DND-41 (cell line): ENCODE results near the gene ENHO.

Experiments
- ATAC-seq: fragments of 200-7000 bp; cut with Tn5 transposase; 3 replicates; pipeline ENCODE4 v1.9.1; 2021; ENCODE audit warnings: low read depth; ENCODE audit not compliant: insufficient read depth
- DNase-seq: peaks from one replicate; pipeline ENCODE4 v3.0.0-alpha.2; 2020
- H2AFZ ChIP-seq: 2 replicates; pipeline ENCODE4 v1.6.0; 2012; ENCODE audit warnings: low read depth, low read length
- H3K27ac ChIP-seq: 2 replicates; pipeline ENCODE4 v1.5.1; 2012; ENCODE audit warnings: low read length, inconsistent platforms
- H3K27me3 ChIP-seq: fragments of 200-600 bp; sonication (generic); 2 replicates; pipeline ENCODE4 v1.6.0; 2012; ENCODE audit warnings: low read length, mild to moderate bottlenecking, inconsistent platforms; ENCODE audit not compliant: insufficient read depth, poor library complexity
- H3K36me3 ChIP-seq: 2 replicates; pipeline ENCODE4 v1.5.1; 2012; ENCODE audit warnings: low read length, inconsistent platforms; ENCODE audit not compliant: insufficient read depth
- H3K4me1 ChIP-seq: 2 replicates; pipeline ENCODE4 v1.5.1; 2012; ENCODE audit warnings: mild to moderate bottlenecking, low read length; ENCODE audit not compliant: insufficient read depth
- H3K4me2 ChIP-seq: 2 replicates; pipeline ENCODE4 v1.6.0; 2012; ENCODE audit warnings: mild to moderate bottlenecking, moderate library complexity, low read length, inconsistent platforms; ENCODE audit not compliant: insufficient read depth
- H3K4me3 ChIP-seq, 2 experiments: fragments of 200-600 bp in 1 of 2; shearing (Covaris generic) in 1 of 2; 2 replicates each; pipeline ENCODE4 v1.5.1; 2012 to 2016; ENCODE audit warnings: inconsistent platforms in 2 of 2, low read length in 2 of 2, mild to moderate bottlenecking in 2 of 2, low read depth in 1 of 2, moderate library complexity in 1 of 2
- H3K79me2 ChIP-seq: 2 replicates; pipeline ENCODE4 v1.6.0; 2012; ENCODE audit warnings: low read length, inconsistent platforms; ENCODE audit not compliant: insufficient read depth
- H3K9ac ChIP-seq: 2 replicates; pipeline ENCODE4 v1.6.0; 2012; ENCODE audit warnings: low read depth, mild to moderate bottlenecking, inconsistent platforms, low read length, moderate library complexity
- H3K9me3 ChIP-seq: 2 replicates; pipeline ENCODE4 v1.5.1; 2012; ENCODE audit warnings: low read length, moderate library complexity, mild to moderate bottlenecking, inconsistent platforms; ENCODE audit not compliant: insufficient read depth, severe bottlenecking
- H4K20me1 ChIP-seq: 2 replicates; pipeline ENCODE4 v1.6.0; 2012; ENCODE audit warnings: low read length; ENCODE audit not compliant: insufficient read depth
- CTCF ChIP-seq: IDR thresholded peaks from 2 replicates; pipeline ENCODE4 v1.5.1; 2012; ENCODE audit warnings: borderline replicate concordance, low read length, moderate library complexity, mild to moderate bottlenecking; ENCODE audit not compliant: poor library complexity, severe bottlenecking; ENCODE audit errors: extremely low read depth
- EZH2 ChIP-seq: IDR thresholded peaks from 3 replicates; pipeline ENCODE4 v1.6.1; 2012; ENCODE audit warnings: borderline replicate concordance, low read depth, mild to moderate bottlenecking, moderate library complexity, low read length, inconsistent platforms; ENCODE audit not compliant: severe bottlenecking

ENHO gene

GRCh38 chr9:34565856-34566255 is 43.1 kb upstream of the ENHO start:
- Histone ChIP-seq H3K4me2 (no peak overlapping the region), H3K9me3 (peaks cover 4% of the 10 kb centered on the region), H3K36me3 (no peaks in the 10 kb centered on the region), H3K4me1 (no peaks in the 10 kb centered on the region), H2AFZ (no peak overlapping the region), H4K20me1 (no peaks in the 10 kb centered on the region; the same call in 1 of the 2 replicates), H3K4me3 (no peak overlapping the region), H3K27me3 (peaks cover 5% of the 10 kb centered on the region), H3K79me2 (no peaks in the 10 kb centered on the region), H3K27ac (no peak overlapping the region), H3K9ac (no peak overlapping the region)
- ATAC-seq (no peak), DNase-seq (no peak)
- TF ChIP-seq EZH2 = no peak
- TF ChIP-seq CTCF = no peak

DNA sequence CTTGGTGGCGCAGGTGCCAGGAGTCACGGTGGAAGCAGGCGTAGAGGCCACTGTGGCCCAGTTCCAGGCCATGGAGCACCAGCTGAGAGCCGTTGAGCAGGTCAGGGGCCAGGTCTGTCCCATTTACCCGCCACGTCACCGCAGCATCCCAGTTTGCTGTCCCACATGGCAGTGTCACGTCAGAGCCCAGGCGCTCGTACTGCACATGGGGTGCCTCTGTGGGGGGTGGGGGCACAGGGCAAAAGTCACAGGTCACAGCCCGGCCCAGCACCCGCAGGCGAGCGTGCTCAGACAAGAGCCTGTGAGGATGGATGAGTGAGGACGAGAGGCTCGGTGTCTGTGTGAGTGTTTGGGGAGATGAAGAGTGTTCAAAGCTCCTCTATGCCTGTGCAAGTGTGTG is 41.8 kb upstream of the ENHO start:
- H3K79me2 ChIP-seq = no peaks in the 10 kb centered on the region
- no peaks in the 10 kb centered on the region; the same call in 1 of the 2 replicates for H4K20me1 ChIP-seq
- DNase-seq = no peak
- TF ChIP-seq CTCF (no peak), EZH2 (no peak)
- H3K4me3 ChIP-seq = no peak overlapping the region
- H3K27me3 ChIP-seq = peaks cover 5% of the 10 kb centered on the region
- H3K4me2 ChIP-seq = no peak overlapping the region
- no peaks in the 10 kb centered on the region for H3K36me3 ChIP-seq
- no peak overlapping the region for H2AFZ ChIP-seq
- peaks cover 4% of the 10 kb centered on the region for H3K9me3 ChIP-seq
- no peak overlapping the region for H3K27ac ChIP-seq
- no peak for ATAC-seq
- no peaks in the 10 kb centered on the region for H3K4me1 ChIP-seq
- no peak overlapping the region for H3K9ac ChIP-seq

GRCh38 chr9:34563262-34563661 is 40.5 kb upstream of the ENHO start:
- Histone ChIP-seq H3K4me2 (no peak overlapping the region), H3K27ac (no peak overlapping the region), H3K36me3 (no peaks in the 10 kb centered on the region), H3K79me2 (no peaks in the 10 kb centered on the region), H3K27me3 (peaks cover 5% of the 10 kb centered on the region), H3K9ac (no peak overlapping the region), H3K4me1 (no peaks in the 10 kb centered on the region), H2AFZ (no peak overlapping the region), H3K9me3 (peaks cover 4% of the 10 kb centered on the region), H3K4me3 (no peak overlapping the region), H4K20me1 (no peaks in the 10 kb centered on the region; the same call in 1 of the 2 replicates)
- DNase-seq (no peak), ATAC-seq (no peak)
- TF ChIP-seq CTCF = no peak
- no peak for TF ChIP-seq EZH2

DNA sequence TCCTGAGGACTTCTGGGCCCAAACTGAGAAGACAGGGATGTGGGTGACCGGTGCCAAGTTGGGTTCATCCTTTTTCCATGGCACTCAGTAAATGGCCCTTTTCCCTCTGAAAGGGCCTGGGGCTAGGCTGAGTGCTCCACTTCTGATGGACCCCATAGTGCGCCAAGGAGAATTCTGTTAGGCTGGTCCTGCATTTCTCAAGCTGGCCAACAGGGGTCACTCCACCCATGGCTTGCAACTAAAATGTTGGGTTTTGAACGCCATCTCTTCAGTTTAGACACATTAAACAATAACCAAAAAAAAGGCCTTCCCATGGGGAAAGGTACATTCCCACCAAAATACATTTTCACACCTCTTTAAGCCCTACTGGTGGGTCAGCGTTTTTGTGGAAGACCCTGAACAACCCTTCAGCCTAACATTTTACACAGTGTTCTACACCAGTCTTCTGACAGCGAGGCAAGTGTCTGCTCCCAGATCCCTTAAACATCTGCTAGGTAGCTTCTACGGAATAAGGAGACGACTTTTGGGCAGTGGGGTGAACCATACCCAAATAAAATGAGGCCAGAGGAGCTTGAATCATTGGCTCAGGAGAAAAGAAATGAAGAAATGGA is 39.5 kb upstream of the ENHO start:
- no peak overlapping the region for H2AFZ ChIP-seq
- H3K9ac ChIP-seq = no peak overlapping the region
- no peaks in the 10 kb centered on the region for H3K4me1 ChIP-seq
- DNase-seq (peak; percentile 12), ATAC-seq (no peak)
- TF ChIP-seq EZH2 (no peak), CTCF (peak; percentile 68)
- H3K9me3 ChIP-seq = peaks cover 4% of the 10 kb centered on the region
- H3K27ac ChIP-seq = no peak overlapping the region
- no peaks in the 10 kb centered on the region for H3K79me2 ChIP-seq
- no peaks in the 10 kb centered on the region for H3K27me3 ChIP-seq
- H3K36me3 ChIP-seq = no peaks in the 10 kb centered on the region
- H3K4me3 ChIP-seq = no peak overlapping the region
- no peaks in the 10 kb centered on the region for H4K20me1 ChIP-seq
- no peak overlapping the region for H3K4me2 ChIP-seq
